SH-SY5Y (cell line): ENCODE measurements around the gene DCHS1.

ENCODE experiments used
- GATA2 ChIP-seq: IDR thresholded peaks from 2 replicates; pipeline ENCODE4 v1.6.1; 2011; ENCODE audit warnings: mild to moderate bottlenecking, low read depth, low read length
- GATA3 ChIP-seq: IDR thresholded peaks from 2 replicates; pipeline ENCODE4 v1.6.1; 2011; ENCODE audit warnings: low read depth, mild to moderate bottlenecking, low read length, moderate library complexity

The DCHS1 gene

DNA sequence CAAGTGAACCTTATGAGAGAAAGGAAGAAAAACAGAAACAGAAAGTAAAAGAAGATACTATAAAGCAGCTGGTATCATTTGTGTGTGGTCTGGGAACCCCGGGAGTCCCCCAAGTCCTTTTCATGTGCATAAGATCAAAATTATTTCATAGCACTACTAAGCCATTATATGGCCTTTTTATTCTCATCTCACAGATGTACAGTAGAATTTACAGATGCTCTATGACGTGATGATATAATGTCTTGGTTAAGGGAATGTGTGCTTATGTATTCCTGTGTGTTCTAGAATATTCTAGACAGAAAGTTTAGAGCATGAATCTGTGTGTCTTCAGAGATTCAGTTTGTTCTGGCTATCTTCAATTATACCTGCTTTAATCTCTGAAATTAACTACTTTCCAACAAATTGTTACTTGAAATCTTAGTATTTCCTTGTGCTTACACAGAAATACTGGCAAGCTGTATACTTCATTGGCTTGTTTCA, 27.8 kb downstream of the DCHS1 start:
- TF ChIP-seq GATA3 (no peak), GATA2 (no peak)

GRCh38 chr11:6626971-6627761, 28.4 kb downstream of the DCHS1 start:
- TF ChIP-seq GATA3 (no peak), GATA2 (no peak)

- no peak for TF ChIP-seq GATA3
These were observed 29.7 kb downstream of the DCHS1 start for GRCh38 chr11:6625832-6626420.

- TF ChIP-seq GATA3 (no peak), GATA2 (no peak)
These were observed 30.3 kb downstream of the DCHS1 start for GRCh38 chr11:6625156-6625831.

- TF ChIP-seq GATA3 (no peak), GATA2 (no peak)
These were observed 31.9 kb downstream of the DCHS1 start for GRCh38 chr11:6623391-6624363.

GRCh38 chr11:6622261-6623171, 33.1 kb downstream of the DCHS1 start:
- no peak for TF ChIP-seq GATA3
- no peak for TF ChIP-seq GATA2

GRCh38 chr11:6621711-6622211, 33.8 kb downstream of the DCHS1 start:
- TF ChIP-seq GATA2 = no peak
- TF ChIP-seq GATA3 = no peak

- TF ChIP-seq GATA3 (no peak), GATA2 (no peak)
These were observed 35.0 kb downstream of the DCHS1 start for GRCh38 chr11:6620636-6621035.

GRCh38 chr11:6619004-6619745, 36.4 kb downstream of the DCHS1 start, which contains the start of gene TPP1:
TPP1 (minus strand) TSS chr11:6619422; CDS start chr11:6619400, 22 bp downstream.
- TF ChIP-seq GATA3 (no peak), GATA2 (no peak)

DNA sequence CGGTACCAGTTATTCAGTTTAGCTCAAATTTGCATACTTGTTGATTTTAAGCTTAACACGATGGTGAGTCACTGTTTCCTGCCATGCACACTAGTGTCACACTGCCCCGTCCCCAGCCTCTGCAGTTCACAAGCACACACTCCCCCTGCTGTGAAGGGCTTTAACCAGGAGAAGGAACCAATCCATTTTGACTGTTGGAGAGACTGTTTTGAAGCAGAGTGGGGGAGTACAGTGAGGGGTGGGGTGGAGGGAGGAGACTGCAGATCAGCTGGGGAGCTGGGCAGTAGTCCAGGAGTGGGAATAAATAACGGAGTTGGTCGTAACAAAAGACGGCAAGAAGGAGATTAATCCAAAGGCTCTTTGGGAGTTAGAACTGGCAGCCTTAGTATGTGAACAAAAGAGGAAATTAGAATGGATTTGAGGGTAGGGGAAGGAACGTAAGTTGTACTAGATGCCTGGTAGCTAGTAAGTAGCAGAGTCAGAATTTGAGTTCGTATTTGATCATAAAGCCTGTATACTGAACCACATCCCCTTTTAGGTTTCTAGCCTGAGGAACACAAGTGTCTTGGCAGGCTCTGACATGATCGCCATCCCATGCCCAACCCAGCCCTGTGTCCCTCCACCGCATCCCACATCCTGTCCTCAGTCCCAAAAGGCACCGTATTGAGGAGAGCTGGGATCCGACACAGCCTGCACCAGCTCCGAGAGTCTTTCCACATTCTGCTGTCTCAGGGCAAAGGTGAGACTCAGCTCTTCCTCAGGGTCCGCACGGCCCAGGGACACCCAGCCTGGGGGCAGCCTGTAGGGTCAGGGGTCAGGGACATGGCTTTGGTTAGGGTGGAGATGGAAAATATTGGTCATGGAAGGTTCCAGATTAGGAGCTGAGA, 37.2 kb downstream of the DCHS1 start:
- TF ChIP-seq GATA3 (no peak), GATA2 (no peak)

- no peak for TF ChIP-seq GATA2
- TF ChIP-seq GATA3 = no peak
These were observed 38.3 kb downstream of the DCHS1 start for GRCh38 chr11:6617315-6617781.
